Liver (tissue), 3 donors: ENCODE results near the gene FGF1.

Experiments used
- CTCF ChIP-seq: fragments of 150-350 bp; IDR thresholded peaks from 2 replicates; pipeline ENCODE4 v1.5.1; 2017; ENCODE audit warnings: improper control_type of control experiment, low read depth, low read length; ENCODE audit not compliant: missing input control
- GABPA ChIP-seq, 2 donors: IDR thresholded peaks in 1 of 2; conservative IDR thresholded peaks in 1 of 2; 2 replicates each; pipeline ENCODE4 v1.6.1; 2016; ENCODE audit warnings: antibody characterized with exemption in 2 of 2, mild to moderate bottlenecking in 1 of 2, moderate library complexity in 1 of 2
- NR2F2 ChIP-seq: IDR thresholded peaks from 2 replicates; pipeline ENCODE4 v1.6.1; 2016; ENCODE audit warnings: antibody characterized with exemption
- RAD21 ChIP-seq, 2 donors: IDR thresholded peaks; 2 replicates each; pipeline ENCODE4 v1.6.1; 2016; ENCODE audit warnings: antibody characterized with exemption in 2 of 2, mild to moderate bottlenecking in 2 of 2
- TAF1 ChIP-seq: conservative IDR thresholded peaks from 2 replicates; pipeline ENCODE4 v1.6.1; 2016; ENCODE audit warnings: antibody characterized with exemption, mild to moderate bottlenecking
- YY1 ChIP-seq: IDR thresholded peaks from 2 replicates; pipeline ENCODE4 v1.6.1; 2016; ENCODE audit warnings: antibody characterized with exemption, mild to moderate bottlenecking
- donor health status: healthy.
- donor health status: healthy.

GRCh38 chr5:142722146-142722545, 36.3 kb upstream of the FGF1 start:
- TF ChIP-seq CTCF: no peak
- TF ChIP-seq GABPA (IDR thresholded peaks at IDR 0.05 in 1 of 2, conservative IDR thresholded peaks at IDR 0.05 in 1 of 2): no peak
- no peak for TF ChIP-seq NR2F2
- no peak for TF ChIP-seq YY1
- TF ChIP-seq RAD21 (IDR thresholded peaks at IDR 0.05): no peak
- TF ChIP-seq TAF1: no peak
